ENCODE data around the gene PVR.
"Not testable (repeated sequence)": the region's sequence is repeated elsewhere in the genome, so short reads cannot be mapped to it uniquely, and the experiment has no call there.

Gene PVR

GRCh38 chr19:44704982-44705381 is 61.3 kb downstream of the PVR start:
- DNase-seq = no peak

- DNase-seq = no peak
Measured at GRCh38 chr19:44705502-44706010, 61.8 kb downstream of the PVR start.

GRCh38 chr19:44706506-44707236 is 63.0 kb downstream of the PVR start:
- no peak for DNase-seq

- no peak for DNase-seq
Measured at GRCh38 chr19:44707794-44708193, 64.1 kb downstream of the PVR start.

- no peak for DNase-seq
Measured at GRCh38 chr19:44708940-44709339, 65.2 kb downstream of the PVR start.

- not testable (repeated sequence) for DNase-seq
Measured at GRCh38 chr19:44709434-44710266, 65.9 kb downstream of the PVR start.

GRCh38 chr19:44710483-44710882 is 66.8 kb downstream of the PVR start:
- DNase-seq = no peak

GRCh38 chr19:44712864-44713515 is 69.3 kb downstream of the PVR start:
- DNase-seq = no peak
